HG02973 (cell line): Measurements from ENCODE around the gene ZBTB47.

Source experiments
- ATAC-seq: cut with Tn5 transposase; IDR thresholded peaks from one replicate; pipeline ENCODE4 v1.9.1; 2021; ENCODE audit warnings: moderate library complexity; ENCODE audit not compliant: unreplicated experiment

ZBTB47 gene

GRCh38 chr3:42684632-42685362 lies 31.3 kb downstream of the ZBTB47 start:
- no peak for ATAC-seq

GRCh38 chr3:42685363-42685881 lies 31.9 kb downstream of the ZBTB47 start, which contains the start of gene KLHL40:
Gene KLHL40, plus strand, starts transcription at chr3:42685537. Its CDS starts 82 bp downstream, at chr3:42685619.
- no peak for ATAC-seq

DNA sequence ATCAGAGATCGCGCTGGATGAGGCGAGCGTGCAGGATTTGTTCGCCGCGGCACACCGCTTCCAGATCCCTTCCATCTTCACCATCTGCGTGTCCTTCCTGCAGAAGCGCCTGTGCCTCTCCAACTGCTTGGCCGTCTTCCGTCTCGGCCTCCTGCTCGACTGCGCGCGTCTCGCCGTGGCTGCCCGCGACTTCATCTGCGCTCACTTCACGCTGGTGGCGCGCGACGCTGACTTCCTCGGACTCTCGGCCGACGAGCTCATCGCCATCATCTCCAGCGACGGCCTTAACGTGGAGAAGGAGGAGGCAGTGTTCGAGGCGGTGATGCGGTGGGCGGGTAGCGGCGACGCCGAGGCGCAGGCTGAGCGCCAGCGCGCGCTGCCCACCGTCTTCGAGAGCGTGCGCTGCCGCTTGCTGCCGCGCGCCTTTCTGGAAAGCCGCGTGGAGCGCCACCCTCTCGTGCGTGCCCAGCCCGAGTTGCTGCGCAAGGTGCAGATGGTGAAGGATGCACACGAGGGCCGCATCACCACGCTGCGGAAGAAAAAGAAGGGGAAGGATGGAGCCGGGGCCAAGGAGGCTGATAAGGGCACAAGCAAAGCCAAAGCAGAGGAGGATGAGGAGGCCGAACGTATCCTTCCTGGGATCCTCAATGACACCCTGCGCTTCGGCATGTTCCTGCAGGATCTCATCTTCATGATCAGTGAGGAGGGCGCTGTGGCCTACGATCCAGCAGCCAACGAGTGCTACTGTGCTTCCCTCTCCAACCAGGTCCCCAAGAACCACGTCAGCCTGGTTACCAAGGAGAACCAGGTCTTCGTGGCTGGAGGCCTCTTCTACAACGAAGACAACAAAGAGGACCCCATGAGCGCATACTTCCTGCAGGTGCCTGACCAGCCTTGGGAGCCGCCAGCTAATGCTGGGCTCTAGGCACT lies 32.7 kb downstream of the ZBTB47 start:
- ATAC-seq = no peak

GRCh38 chr3:42686832-42687650 lies 33.5 kb downstream of the ZBTB47 start:
- no peak for ATAC-seq

GRCh38 chr3:42688016-42688415 lies 34.5 kb downstream of the ZBTB47 start:
- no peak for ATAC-seq

- ATAC-seq = no peak
Observed at GRCh38 chr3:42688487-42689420, 35.3 kb downstream of the ZBTB47 start.

- no peak for ATAC-seq
Observed at GRCh38 chr3:42689421-42690014, 36.0 kb downstream of the ZBTB47 start.

DNA sequence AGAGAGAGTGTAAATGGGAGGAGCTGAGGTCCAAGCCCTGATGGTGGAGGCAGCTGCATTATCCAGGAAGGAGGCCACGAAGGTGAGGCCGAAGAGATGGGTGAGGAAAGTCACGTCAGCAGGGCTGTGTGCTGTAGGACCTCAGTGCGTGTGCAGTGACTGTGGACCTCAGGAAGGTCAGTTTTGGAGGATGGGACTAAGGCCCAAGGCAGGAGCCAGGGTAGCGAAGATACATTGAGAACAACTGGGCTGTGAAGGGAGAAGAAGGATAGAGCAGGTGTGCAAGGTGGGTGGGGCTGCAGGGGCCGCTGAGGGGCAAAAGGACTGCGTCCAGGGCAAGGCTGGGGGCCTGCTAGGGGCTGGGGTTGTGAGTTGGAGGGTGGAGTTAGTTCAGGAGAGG lies 36.7 kb downstream of the ZBTB47 start:
- ATAC-seq = no peak

DNA sequence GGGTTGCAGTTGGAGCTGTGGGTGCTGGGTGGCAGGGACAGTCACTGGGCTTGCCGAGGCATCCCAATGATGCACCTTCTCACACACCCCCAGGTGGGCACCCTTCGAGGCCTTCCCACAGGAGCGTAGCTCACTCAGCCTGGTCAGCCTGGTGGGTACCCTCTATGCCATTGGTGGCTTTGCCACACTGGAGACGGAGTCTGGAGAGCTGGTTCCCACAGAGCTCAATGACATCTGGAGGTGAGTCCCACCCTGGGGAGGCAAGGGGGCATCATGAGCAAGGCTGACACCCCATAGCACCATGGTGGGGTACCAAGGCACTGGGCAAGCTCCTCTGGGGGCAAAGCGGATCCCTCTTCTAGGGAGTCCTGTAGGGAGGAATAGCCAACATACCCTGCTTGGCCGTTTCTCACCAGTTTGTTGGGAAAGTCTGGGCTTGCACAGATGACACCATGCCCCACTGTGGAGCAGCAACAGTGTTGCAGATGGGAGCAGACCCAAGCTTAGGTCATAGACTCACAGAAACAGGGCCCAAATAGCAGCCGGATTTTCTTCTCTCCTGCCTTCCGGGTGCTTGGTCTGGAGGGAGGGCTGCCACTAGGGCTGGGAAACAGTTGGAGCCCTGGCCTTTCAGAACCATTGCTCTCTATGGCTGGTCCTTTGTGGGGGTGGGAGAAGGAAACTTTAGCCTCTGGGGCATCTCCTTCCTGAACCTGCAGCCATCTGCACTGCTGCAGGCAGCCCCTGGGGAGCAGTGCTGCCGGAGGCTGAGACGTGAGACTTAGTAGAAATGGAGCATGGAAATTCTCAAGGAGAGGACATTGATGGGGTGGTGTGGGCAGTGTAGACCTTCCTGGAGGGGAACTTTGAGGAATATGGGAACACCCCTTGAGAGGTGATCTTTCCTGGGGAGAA lies 37.5 kb downstream of the ZBTB47 start:
- ATAC-seq = no peak

DNA sequence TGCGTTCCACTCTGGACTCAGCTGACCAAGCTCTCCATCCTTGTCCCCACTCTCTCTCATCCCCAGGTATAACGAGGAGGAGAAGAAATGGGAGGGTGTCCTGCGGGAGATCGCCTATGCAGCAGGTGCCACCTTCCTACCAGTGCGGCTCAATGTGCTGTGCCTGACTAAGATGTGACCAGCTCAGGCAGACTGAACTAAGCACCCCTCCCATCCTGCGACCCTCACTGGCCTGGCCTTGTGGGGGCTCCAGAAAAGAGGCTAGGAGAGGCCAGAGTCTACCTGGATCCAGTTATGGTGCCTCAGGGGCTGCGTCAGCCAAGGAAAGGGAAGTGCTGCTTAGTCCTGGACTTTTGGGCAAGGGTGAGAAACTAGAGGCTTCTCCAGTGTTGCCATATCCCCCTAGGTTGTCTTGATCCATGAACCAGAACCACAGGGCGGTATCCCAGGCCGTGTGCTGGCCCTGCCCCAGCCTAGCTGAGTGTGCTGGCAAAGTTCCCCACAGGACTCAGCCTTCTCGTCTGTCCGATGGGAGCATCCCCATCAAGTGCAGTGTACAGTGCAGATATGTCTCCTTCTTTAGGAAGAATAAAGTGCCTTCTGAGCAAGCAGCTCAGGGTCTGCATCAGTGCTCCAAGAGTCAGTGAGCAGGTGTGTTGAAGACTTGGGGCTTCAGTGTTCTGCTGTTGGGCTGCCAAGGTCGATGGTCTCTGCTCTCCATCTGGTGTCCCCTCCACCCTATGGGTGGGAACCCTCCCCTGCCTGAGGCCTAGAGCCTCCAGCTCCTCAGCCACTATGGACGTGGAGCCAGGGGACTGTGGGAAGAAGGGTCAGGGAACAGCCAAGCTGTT lies 38.5 kb downstream of the ZBTB47 start:
- no peak for ATAC-seq

- ATAC-seq = no peak
Observed at GRCh38 chr3:42692667-42693529, 39.4 kb downstream of the ZBTB47 start.

GRCh38 chr3:42693530-42693930 lies 40.0 kb downstream of the ZBTB47 start:
- no peak for ATAC-seq

GRCh38 chr3:42694366-42694765 lies 40.9 kb downstream of the ZBTB47 start:
- no peak for ATAC-seq

DNA sequence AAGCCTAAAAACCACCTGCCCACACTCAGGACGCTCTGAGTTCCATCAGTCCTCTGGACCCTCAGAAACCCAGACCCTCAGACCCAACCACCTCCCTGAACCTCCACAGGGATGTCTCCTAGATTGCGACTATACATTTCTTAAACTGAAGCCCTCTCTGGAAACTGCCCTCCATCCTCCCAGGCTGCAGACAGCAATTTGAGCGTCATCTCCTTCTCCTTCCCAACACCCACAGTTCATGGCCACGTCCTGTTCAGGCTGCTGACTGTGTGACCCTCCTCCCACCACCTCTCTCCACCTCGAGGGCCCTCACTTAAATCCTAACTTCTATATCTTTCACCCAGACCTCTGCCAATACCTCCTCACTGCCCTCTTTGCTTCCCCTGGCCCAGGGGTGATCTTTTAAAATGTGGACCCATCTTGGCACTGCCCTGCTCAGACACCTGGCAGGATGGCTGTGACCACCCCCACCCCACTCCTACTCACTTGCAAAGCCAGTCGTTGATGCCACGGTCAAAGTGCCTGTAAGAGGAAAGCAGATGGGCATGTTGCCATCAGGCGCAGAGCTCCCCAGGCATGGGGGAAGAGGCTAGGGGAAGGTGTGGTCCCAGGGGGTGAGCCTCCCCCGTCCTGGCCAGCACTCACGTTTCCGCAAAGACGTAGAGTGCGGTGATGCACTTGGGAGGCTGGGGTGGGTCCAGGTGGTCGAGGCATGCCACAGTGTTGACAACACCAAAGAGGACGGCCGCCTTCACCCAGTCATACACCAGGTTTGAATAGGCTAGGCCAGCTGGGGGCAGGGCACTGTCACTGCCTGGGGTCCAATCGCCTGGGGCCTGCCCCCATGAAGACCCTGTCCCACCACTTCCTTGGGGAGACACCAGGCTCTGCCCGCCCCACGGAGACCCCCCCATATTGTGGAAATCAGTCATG lies 43.1 kb downstream of the ZBTB47 start:
- ATAC-seq = no peak

DNA sequence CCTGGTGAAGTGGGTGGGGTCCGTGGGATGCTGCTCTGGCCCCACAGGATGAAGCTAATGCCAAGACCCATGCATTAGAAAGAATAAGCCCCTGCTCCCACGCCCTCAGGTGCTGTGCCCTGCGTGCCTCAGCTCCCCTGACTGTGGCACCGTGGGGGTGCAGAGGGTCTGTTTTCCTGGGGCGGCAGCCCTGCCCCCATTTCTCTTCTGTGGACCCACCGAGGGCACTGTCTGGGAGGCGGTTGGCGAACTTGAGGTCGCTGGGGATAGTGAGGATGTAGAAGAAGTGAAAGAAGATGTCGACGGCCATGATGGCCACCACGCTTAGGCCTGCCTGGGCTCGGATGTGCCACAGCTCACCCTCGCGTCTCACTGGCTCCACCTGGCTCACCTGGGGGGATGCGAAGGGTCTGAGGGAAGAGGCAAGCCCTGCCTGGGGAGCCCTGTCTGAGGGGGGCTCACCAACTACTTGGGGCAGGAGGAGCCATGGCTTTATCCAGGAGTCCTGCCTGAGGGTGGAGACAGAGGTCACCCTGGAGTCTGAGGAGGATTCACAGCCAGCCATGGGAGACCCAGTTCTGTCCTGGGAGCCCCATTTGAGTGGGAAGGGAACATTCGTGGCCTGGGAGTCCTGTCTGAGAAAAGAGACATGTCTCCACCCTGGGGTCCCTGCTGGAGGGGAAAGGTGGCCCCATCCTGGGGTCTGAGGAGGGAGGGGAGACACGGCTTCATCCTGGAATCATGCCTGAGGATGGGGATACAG lies 44.0 kb downstream of the ZBTB47 start:
- ATAC-seq = no peak
